ENCODE data around the gene HHAT.

The HHAT gene

GRCh38 chr1:210535761-210536160 lies 207.1 kb downstream of the HHAT start:
- TF ChIP-seq, protein P1, sequence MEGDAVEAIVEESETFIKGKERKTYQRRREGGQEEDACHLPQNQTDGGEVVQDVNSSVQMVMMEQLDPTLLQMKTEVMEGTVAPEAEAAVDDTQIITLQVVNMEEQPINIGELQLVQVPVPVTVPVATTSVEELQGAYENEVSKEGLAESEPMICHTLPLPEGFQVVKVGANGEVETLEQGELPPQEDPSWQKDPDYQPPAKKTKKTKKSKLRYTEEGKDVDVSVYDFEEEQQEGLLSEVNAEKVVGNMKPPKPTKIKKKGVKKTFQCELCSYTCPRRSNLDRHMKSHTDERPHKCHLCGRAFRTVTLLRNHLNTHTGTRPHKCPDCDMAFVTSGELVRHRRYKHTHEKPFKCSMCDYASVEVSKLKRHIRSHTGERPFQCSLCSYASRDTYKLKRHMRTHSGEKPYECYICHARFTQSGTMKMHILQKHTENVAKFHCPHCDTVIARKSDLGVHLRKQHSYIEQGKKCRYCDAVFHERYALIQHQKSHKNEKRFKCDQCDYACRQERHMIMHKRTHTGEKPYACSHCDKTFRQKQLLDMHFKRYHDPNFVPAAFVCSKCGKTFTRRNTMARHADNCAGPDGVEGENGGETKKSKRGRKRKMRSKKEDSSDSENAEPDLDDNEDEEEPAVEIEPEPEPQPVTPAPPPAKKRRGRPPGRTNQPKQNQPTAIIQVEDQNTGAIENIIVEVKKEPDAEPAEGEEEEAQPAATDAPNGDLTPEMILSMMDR (IDR thresholded peaks at IDR 0.05), result no peak
- no peaks in the 10 kb centered on the region for H3K79me2 ChIP-seq
- H3K9me3 ChIP-seq (ENCODE audit: control insufficient read depth, low read length), result no peaks in the 10 kb centered on the region
- no peaks in the 10 kb centered on the region for H3K27me3 ChIP-seq (ENCODE audit: control insufficient read depth, insufficient read depth, low read length)
- no peak overlapping the region for H2AFZ ChIP-seq
- no peak overlapping the region for H3K4me3 ChIP-seq (ENCODE audit: low read depth, low read length)
- no peak overlapping the region for H3K4me2 ChIP-seq (ENCODE audit: low read length)
- H3K27ac ChIP-seq, result no peak overlapping the region
- no peaks in the 10 kb centered on the region for H3K4me1 ChIP-seq
- no peaks in the 10 kb centered on the region for H3K36me3 ChIP-seq (ENCODE audit: control insufficient read depth, insufficient read depth, low read length)
- no peak overlapping the region for H3K9ac ChIP-seq

DNA sequence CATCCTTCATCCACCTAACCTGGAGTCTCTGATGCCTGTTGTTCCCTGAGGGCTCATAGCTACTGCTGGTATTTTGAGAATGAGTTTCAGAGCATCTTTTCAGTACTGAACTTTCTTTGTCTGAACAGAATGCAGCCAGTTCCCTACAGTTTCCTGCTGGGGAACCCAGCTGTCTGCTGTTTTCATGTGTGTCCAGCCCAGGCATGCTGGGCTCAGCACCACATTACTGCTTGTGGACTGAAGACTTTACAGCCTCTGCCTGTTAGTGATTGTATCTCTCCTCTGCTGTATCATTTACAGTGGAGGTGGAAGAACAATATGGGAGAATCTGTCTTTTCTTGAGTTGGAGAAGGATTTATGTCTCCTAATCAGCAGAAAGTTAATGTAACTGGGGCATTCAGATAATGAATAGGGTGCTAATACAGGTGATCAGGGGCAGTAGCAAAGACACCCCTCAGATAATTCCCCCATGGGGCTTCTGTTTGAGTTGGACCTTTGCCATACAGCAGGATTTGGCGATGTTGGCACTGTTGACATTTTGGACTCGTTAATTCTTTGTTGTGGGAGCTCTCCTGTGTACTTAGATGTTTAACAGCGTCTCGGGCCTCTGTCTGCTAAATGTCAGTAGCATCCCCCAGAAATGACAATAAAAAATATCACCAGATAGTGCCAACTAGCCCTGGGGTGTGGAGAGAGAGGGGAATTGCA lies 207.7 kb downstream of the HHAT start:
- H3K9ac ChIP-seq, result no peak overlapping the region
- no peaks in the 10 kb centered on the region for H3K4me1 ChIP-seq
- TF ChIP-seq, protein P1 (IDR thresholded peaks at IDR 0.05), result no peak
- H3K27me3 ChIP-seq (ENCODE audit: control insufficient read depth, insufficient read depth, low read length), result no peaks in the 10 kb centered on the region
- H3K4me3 ChIP-seq (ENCODE audit: low read depth, low read length), result no peak overlapping the region
- H3K4me2 ChIP-seq (ENCODE audit: low read length), result no peak overlapping the region
- H3K9me3 ChIP-seq (ENCODE audit: control insufficient read depth, low read length), result no peaks in the 10 kb centered on the region
- no peaks in the 10 kb centered on the region for H3K79me2 ChIP-seq
- H2AFZ ChIP-seq, result no peak overlapping the region
- H3K27ac ChIP-seq, result no peak overlapping the region
- no peaks in the 10 kb centered on the region for H3K36me3 ChIP-seq (ENCODE audit: control insufficient read depth, insufficient read depth, low read length)

GRCh38 chr1:210540288-210540687 lies 211.6 kb downstream of the HHAT start:
- Histone ChIP-seq H3K27ac (no peak overlapping the region), H3K4me1 (no peaks in the 10 kb centered on the region), H3K9ac (no peak overlapping the region), H3K36me3 (ENCODE audit: control insufficient read depth, insufficient read depth, low read length) (no peaks in the 10 kb centered on the region), H3K27me3 (ENCODE audit: control insufficient read depth, insufficient read depth, low read length) (no peaks in the 10 kb centered on the region), H3K4me3 (ENCODE audit: low read depth, low read length) (no peak overlapping the region), H2AFZ (no peak overlapping the region), H3K4me2 (ENCODE audit: low read length) (no peak overlapping the region), H3K79me2 (no peaks in the 10 kb centered on the region), H3K9me3 (ENCODE audit: control insufficient read depth, low read length) (no peaks in the 10 kb centered on the region)
- TF ChIP-seq, protein P1 (IDR thresholded peaks at IDR 0.05), result no peak

DNA sequence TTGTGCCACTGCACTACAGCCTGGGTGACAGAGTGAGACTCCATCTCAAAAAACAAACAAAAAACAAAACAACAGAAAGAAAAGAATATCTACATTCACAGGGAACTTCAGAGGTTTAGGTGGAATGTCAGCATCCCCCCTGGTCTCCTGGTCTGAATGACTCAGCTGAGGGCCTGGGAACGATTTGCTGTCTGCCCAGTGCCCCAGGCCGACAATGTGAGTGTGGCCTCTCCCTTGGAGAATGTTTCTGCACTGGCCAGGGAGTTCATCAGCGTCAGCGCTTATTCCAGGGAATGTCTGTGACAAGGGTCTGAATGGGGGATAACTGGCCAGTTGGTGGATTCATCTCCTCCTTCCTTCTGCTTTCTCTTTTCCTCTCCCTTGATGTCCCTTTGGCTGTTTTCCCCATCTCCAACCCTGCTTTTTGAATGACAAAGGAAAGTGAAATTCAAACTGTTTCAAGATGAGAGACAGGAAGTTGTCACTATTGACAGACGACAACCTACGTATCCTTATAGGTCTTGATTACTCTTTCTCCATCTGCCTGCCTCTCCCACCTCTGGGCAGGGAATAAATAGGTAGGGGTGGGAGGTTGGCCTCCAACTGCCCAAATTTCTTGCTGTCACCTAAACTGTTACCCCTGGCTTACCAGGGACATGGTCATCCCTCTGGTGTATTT lies 213.1 kb downstream of the HHAT start:
- no peaks in the 10 kb centered on the region for H3K79me2 ChIP-seq
- H2AFZ ChIP-seq, result no peak overlapping the region
- no peak overlapping the region for H3K9ac ChIP-seq
- TF ChIP-seq, protein P1 (IDR thresholded peaks at IDR 0.05), result no peak
- H3K9me3 ChIP-seq (ENCODE audit: control insufficient read depth, low read length), result no peaks in the 10 kb centered on the region
- H3K4me3 ChIP-seq (ENCODE audit: low read depth, low read length), result no peak overlapping the region
- no peaks in the 10 kb centered on the region for H3K27me3 ChIP-seq (ENCODE audit: control insufficient read depth, insufficient read depth, low read length)
- H3K36me3 ChIP-seq (ENCODE audit: control insufficient read depth, insufficient read depth, low read length), result no peaks in the 10 kb centered on the region
- no peak overlapping the region for H3K27ac ChIP-seq
- no peak overlapping the region for H3K4me2 ChIP-seq (ENCODE audit: low read length)
- H3K4me1 ChIP-seq, result no peaks in the 10 kb centered on the region
